Fibroblast of lung (primary cell): ENCODE measurements around the gene PDZD7.

Experiments used
- EZH2 ChIP-seq: IDR thresholded peaks from 2 replicates; pipeline ENCODE4 v1.5.1; 2012; ENCODE audit warnings: low read length, control low read depth, mild to moderate bottlenecking; ENCODE audit errors: missing control alignments
- TF ChIP-seq, protein P1 (sequence below), 2 donors: IDR thresholded peaks in 1 of 2; conservative IDR thresholded peaks in 1 of 2; 1 replicate in 1 of 2; 2 replicates in 1 of 2; pipeline ENCODE4 v1.5.1; 2011 to 2012; ENCODE audit warnings: low read length in 2 of 2, control low read depth in 1 of 2, inconsistent platforms in 1 of 2, low read depth in 1 of 2, mild to moderate bottlenecking in 1 of 2

- TF ChIP-seq, protein P1, sequence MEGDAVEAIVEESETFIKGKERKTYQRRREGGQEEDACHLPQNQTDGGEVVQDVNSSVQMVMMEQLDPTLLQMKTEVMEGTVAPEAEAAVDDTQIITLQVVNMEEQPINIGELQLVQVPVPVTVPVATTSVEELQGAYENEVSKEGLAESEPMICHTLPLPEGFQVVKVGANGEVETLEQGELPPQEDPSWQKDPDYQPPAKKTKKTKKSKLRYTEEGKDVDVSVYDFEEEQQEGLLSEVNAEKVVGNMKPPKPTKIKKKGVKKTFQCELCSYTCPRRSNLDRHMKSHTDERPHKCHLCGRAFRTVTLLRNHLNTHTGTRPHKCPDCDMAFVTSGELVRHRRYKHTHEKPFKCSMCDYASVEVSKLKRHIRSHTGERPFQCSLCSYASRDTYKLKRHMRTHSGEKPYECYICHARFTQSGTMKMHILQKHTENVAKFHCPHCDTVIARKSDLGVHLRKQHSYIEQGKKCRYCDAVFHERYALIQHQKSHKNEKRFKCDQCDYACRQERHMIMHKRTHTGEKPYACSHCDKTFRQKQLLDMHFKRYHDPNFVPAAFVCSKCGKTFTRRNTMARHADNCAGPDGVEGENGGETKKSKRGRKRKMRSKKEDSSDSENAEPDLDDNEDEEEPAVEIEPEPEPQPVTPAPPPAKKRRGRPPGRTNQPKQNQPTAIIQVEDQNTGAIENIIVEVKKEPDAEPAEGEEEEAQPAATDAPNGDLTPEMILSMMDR (conservative IDR thresholded peaks at IDR 0.05 in 1 of 2, IDR thresholded peaks at IDR 0.05 in 1 of 2; ENCODE audit: low read depth in 1 of 2, low read length in 2 of 2), result no peak
- TF ChIP-seq EZH2, result no peak
Measured at GRCh38 chr10:101036726-101037125, 5.8 kb upstream of the PDZD7 start.
